OCI-LY1 (cell line): ENCODE results near the gene CRTC1.

Experiments used
- H2AFZ ChIP-seq: fragments of 200-600 bp; sonication (generic), shearing (Covaris generic); 2 replicates; pipeline ENCODE4 v1.6.0; 2014; ENCODE audit warnings: antibody characterized with exemption, mild to moderate bottlenecking, low read length
- H3F3A ChIP-seq: fragments of 200-600 bp; sonication (generic), shearing (Covaris generic); 2 replicates; pipeline ENCODE4 v1.6.0; 2014; ENCODE audit warnings: mild to moderate bottlenecking, antibody characterized with exemption, low read length, moderate library complexity; ENCODE audit not compliant: insufficient read depth
- H3K27ac ChIP-seq: fragments of 200-600 bp; sonication (generic); 2 replicates; pipeline ENCODE4 v1.5.1; 2014; ENCODE audit warnings: low read length, mixed run types, mild to moderate bottlenecking, low read depth; ENCODE audit not compliant: poor library complexity, severe bottlenecking
- H3K27me3 ChIP-seq: fragments of 200-600 bp; sonication (generic); 2 replicates; pipeline ENCODE4 v1.6.0; 2014; ENCODE audit warnings: antibody characterized with exemption, mild to moderate bottlenecking, low read length, moderate library complexity; ENCODE audit not compliant: insufficient read depth
- H3K36me3 ChIP-seq: fragments of 200-600 bp; sonication (generic); 2 replicates; pipeline ENCODE4 v1.6.1; 2014; ENCODE audit warnings: mild to moderate bottlenecking, antibody characterized with exemption, low read length, moderate library complexity, mixed read lengths; ENCODE audit not compliant: insufficient read depth
- H3K4me1 ChIP-seq: fragments of 200-600 bp; sonication (generic); 2 replicates; pipeline ENCODE4 v1.5.1; 2014; ENCODE audit warnings: mild to moderate bottlenecking, low read length, moderate library complexity; ENCODE audit not compliant: insufficient read depth, severe bottlenecking
- H3K4me2 ChIP-seq: fragments of 200-600 bp; sonication (generic), shearing (Covaris generic); 2 replicates; pipeline ENCODE4 v1.6.1; 2014; ENCODE audit warnings: low read length
- H3K4me3 ChIP-seq: fragments of 200-600 bp; sonication (generic); 2 replicates; pipeline ENCODE4 v1.5.1; 2014; ENCODE audit warnings: low read length, low read depth, mild to moderate bottlenecking, mixed read lengths; ENCODE audit not compliant: poor library complexity, severe bottlenecking
- H3K79me2 ChIP-seq: fragments of 200-600 bp; shearing (Covaris generic); 2 replicates; pipeline ENCODE4 v1.6.1; 2016; ENCODE audit warnings: mixed run types, low read length, mixed read lengths; ENCODE audit not compliant: insufficient read depth
- H3K9ac ChIP-seq: fragments of 200-600 bp; sonication (generic), shearing (Covaris generic); 2 replicates; pipeline ENCODE4 v1.6.1; 2014; ENCODE audit warnings: mild to moderate bottlenecking, low read length, mixed read lengths
- H3K9me2 ChIP-seq: fragments of 200-600 bp; sonication (generic), shearing (Covaris generic); 2 replicates; pipeline ENCODE4 v1.6.1; 2014; ENCODE audit warnings: low read depth, mild to moderate bottlenecking, low read length, mixed read lengths
- H3K9me3 ChIP-seq: fragments of 200-600 bp; shearing (Covaris generic); 2 replicates; pipeline ENCODE4 v1.6.1; 2014; ENCODE audit warnings: low read length, mixed read lengths
- H4K20me1 ChIP-seq: fragments of 200-600 bp; sonication (generic), shearing (Covaris generic); 2 replicates; pipeline ENCODE4 v1.6.0; 2016; ENCODE audit warnings: mild to moderate bottlenecking, low read length; ENCODE audit not compliant: insufficient read depth
- CTCF ChIP-seq: fragments of 200-600 bp; sonication (generic), shearing (Covaris generic); IDR thresholded peaks from 2 replicates; pipeline ENCODE4 v1.5.1; 2017; ENCODE audit warnings: mild to moderate bottlenecking, antibody characterized with exemption, low read length, moderate library complexity, mixed read lengths
- EZH2 ChIP-seq: fragments of 200-600 bp; sonication (generic), shearing (Covaris generic); IDR thresholded peaks from 2 replicates; pipeline ENCODE4 v1.8.0; 2017; ENCODE audit warnings: borderline replicate concordance, mixed run types, mild to moderate bottlenecking, antibody characterized with exemption, low read length, moderate library complexity, mixed read lengths

Gene CRTC1

DNA sequence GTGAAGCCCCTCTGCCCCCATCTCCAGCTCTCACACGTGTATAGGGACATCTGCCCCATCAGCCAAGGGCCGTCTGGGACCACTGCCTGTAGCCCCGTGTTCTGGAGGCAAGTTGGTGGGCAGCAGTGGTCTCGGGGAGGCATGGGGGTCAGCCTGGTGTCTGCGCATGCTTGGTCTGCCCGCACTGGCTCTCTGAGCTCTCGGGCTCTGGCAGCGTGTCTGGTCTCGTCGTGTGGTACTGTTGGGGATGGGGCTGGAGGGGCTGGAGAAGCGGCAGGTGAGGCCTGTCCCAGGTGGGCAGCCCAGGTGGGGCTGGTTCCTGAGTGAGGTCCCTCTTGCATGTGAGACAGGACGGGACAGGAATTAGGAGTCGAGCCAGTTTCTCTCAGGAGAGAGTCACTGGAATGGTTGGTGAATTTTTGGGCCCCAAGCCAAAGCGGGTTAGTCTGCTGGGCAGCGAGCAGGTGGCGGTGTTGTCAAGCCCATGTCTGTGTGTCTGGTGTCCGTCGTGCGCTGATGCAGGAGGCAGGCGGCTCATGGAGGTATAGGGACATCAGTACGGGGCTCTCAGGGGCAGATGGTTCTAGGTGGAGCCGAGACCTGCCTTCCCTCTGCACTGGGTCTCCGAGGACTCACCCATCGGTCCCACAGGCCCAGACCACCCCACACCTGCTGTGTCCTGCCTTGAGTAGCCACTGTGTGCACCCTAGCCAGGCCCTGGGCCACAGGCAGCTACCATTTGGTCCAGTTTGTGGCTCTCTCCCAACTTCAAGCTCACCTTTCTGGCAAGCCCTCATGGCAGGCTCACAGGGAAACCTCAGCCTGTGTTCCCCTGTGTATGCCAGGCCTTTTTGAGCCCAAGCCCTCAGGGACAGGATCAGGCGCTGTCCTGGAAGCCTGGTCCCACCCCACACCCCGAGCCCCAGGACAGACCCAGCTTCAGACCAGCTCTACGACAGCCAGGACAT, 89.4 kb downstream of the CRTC1 start:
- H3K4me3 ChIP-seq = no peak overlapping the region
- TF ChIP-seq EZH2 = no peak
- TF ChIP-seq CTCF = no peak
- H3K79me2 ChIP-seq = no peaks in the 10 kb centered on the region
- no peak overlapping the region for H3K4me2 ChIP-seq
- no peak overlapping the region for H3K9ac ChIP-seq
- H4K20me1 ChIP-seq = no peaks in the 10 kb centered on the region
- no peaks in the 10 kb centered on the region for H3K9me3 ChIP-seq
- no peaks in the 10 kb centered on the region for H3F3A ChIP-seq
- H3K4me1 ChIP-seq = no peaks in the 10 kb centered on the region
- H2AFZ ChIP-seq = no peak overlapping the region
- no peak overlapping the region for H3K27ac ChIP-seq
- peaks cover 15% of the 10 kb centered on the region; the same call in 1 of the 2 replicates for H3K27me3 ChIP-seq
- no peaks in the 10 kb centered on the region for H3K9me2 ChIP-seq
- no peaks in the 10 kb centered on the region for H3K36me3 ChIP-seq

DNA sequence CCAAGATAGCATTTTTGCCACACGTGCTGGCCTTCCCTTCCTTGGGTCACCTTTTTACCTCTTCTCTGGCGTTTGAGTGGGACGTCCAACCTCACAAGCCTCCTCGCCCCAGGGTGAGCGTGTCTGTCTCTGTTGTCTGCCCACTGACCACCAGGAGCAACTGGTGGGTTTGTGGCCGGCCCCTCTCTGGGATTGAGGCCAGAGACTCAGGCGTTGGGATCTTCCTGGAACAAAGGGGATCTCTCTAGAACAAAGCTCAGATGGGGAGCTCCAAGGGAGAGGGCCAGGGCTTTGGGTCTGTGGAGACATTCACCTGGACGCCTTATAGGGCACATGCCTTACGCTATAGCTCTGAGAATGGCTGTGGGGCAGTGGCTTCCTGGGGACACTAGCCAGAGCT, 90.2 kb downstream of the CRTC1 start:
- H3K27me3 ChIP-seq = peaks cover 15% of the 10 kb centered on the region
- H3K9me3 ChIP-seq = no peaks in the 10 kb centered on the region
- no peaks in the 10 kb centered on the region for H3F3A ChIP-seq
- no peak overlapping the region for H3K4me2 ChIP-seq
- no peak overlapping the region for H3K4me3 ChIP-seq
- H3K9ac ChIP-seq = no peak overlapping the region
- no peaks in the 10 kb centered on the region for H3K4me1 ChIP-seq
- H3K9me2 ChIP-seq = no peaks in the 10 kb centered on the region
- H4K20me1 ChIP-seq = no peaks in the 10 kb centered on the region
- H3K27ac ChIP-seq = no peak overlapping the region
- no peaks in the 10 kb centered on the region for H3K79me2 ChIP-seq
- H2AFZ ChIP-seq = no peak overlapping the region
- H3K36me3 ChIP-seq = no peaks in the 10 kb centered on the region
- no peak for TF ChIP-seq CTCF
- TF ChIP-seq EZH2 = no peak

GRCh38 chr19:18774107-18774506, 90.6 kb downstream of the CRTC1 start:
- Histone ChIP-seq H3K4me3 (no peak overlapping the region), H3K79me2 (no peaks in the 10 kb centered on the region), H2AFZ (no peak overlapping the region), H3K9me3 (no peaks in the 10 kb centered on the region), H3K4me1 (no peaks in the 10 kb centered on the region), H3F3A (no peaks in the 10 kb centered on the region), H3K27ac (no peak overlapping the region), H4K20me1 (no peaks in the 10 kb centered on the region), H3K9me2 (no peaks in the 10 kb centered on the region), H3K4me2 (no peak overlapping the region), H3K9ac (no peak overlapping the region), H3K27me3 (peaks cover 12% of the 10 kb centered on the region), H3K36me3 (no peaks in the 10 kb centered on the region)
- TF ChIP-seq EZH2 = no peak
- TF ChIP-seq CTCF = no peak
